Lung (tissue), 12 donors: ENCODE measurements around the gene ZNF764. TPM values are rescaled to one million over a fixed set of nuclear protein-coding genes. Genes with fewer than 3 reads are reported as not detected.
A peak's percentile ranks its signal among the peaks of the same experiment; 100 is the strongest.

Experiments used
- ATAC-seq: fragments of 200-7000 bp; cut with Tn5 transposase; one replicate; pipeline ENCODE4 v1.9.1; 2020; ENCODE audit warnings: moderate number of reproducible peaks; ENCODE audit not compliant: insufficient read depth, low FRiP score
- DNase-seq, 3 donors: peaks; one replicate each; pipeline ENCODE4 v3.0.0-alpha.2; 2013 to 2017
- H3K27ac ChIP-seq, 2 donors: one replicate each; pipeline ENCODE4 v1.5.1; 2013; ENCODE audit warnings: mild to moderate bottlenecking in 2 of 2, moderate library complexity in 2 of 2, control low read depth in 1 of 2, inconsistent platforms in 1 of 2, low read depth in 1 of 2, low read length in 1 of 2
- H3K27me3 ChIP-seq, 3 donors: one replicate each; pipeline ENCODE4 v1.5.1; 2013; ENCODE audit warnings: low read length in 2 of 3; ENCODE audit not compliant: control insufficient read depth in 3 of 3, insufficient read depth in 3 of 3
- H3K36me3 ChIP-seq, 4 donors: one replicate each; pipeline ENCODE4 v1.5.1; 2013; ENCODE audit warnings: low read length in 4 of 4, mild to moderate bottlenecking in 1 of 4, moderate library complexity in 1 of 4; ENCODE audit not compliant: control insufficient read depth in 4 of 4, insufficient read depth in 4 of 4
- H3K4me1 ChIP-seq, 5 donors: one replicate each; pipeline ENCODE4 v1.5.1; 2013; ENCODE audit warnings: low read length in 5 of 5, mild to moderate bottlenecking in 2 of 5, moderate library complexity in 1 of 5; ENCODE audit not compliant: control insufficient read depth in 5 of 5, insufficient read depth in 5 of 5
- H3K4me3 ChIP-seq: one replicate; pipeline ENCODE4 v1.5.1; 2013; ENCODE audit warnings: mild to moderate bottlenecking, control low read depth, moderate library complexity
- H3K9ac ChIP-seq, 2 donors: one replicate each; pipeline ENCODE4 v1.5.1; 2013; ENCODE audit warnings: low read length in 2 of 2, control low read depth in 1 of 2; ENCODE audit not compliant: insufficient read depth in 1 of 2
- H3K9me3 ChIP-seq, 4 donors: one replicate each; pipeline ENCODE4 v1.5.1; 2013; ENCODE audit warnings: low read length in 3 of 4, mild to moderate bottlenecking in 1 of 4, moderate library complexity in 1 of 4; ENCODE audit not compliant: control insufficient read depth in 4 of 4, insufficient read depth in 3 of 4
- WGBS, 2 donors: extraction: QIAGEN DNeasy Blood & Tissue Kit; methylation state at CpG; one replicate each; pipeline ENCODE4 v1.1.7; 2013; 5-methylcytosine and 5-hydroxymethylcytosine counted together
- polyA plus RNA-seq, 2 donors: library from polyadenylated mRNA; stranded (reverse); fragments of 200-250 nt; gene quantifications; one replicate each; pipeline ENCODE4 v1.2.1, GENCODE V29; 2013
- total RNA-seq, 2 donors: library from RNA; depleted of rRNA in 1 of 2; stranded (reverse); fragments of >200 nt in 1 of 2; gene quantifications; one replicate each; pipeline ENCODE4 v1.2.1, GENCODE V29; 2014 to 2021
- TF ChIP-seq, protein P1 (sequence below): IDR thresholded peaks from 2 replicates; pipeline ENCODE4 v1.5.1; 2012; ENCODE audit warnings: mild to moderate bottlenecking; ENCODE audit errors: control extremely low read depth, extremely low read depth
- donor health status: control.
- donor health status: control.
- donor health status: Bipolar disorder and iron deficiency.
- donor health status: healthy.
- donor health status: DM: yes; HTN: yes; CAD: no.

ZNF764 gene
- total and polyA plus RNA-seq, 4 donors = 4.9 to 12.6 (median 8.3) TPM

- H3K4me1 ChIP-seq = peaks cover 0 to 7% (median 4%) of the 10 kb centered on the region in 5 donors
- ATAC-seq = peak; percentile 29
- peak; percentile 54 to 76 (median 54) for DNase-seq
Observed at GRCh38 chr16:30551781-30552180, 6.4 kb downstream of the ZNF764 start.

GRCh38 chr16:30548416-30549253, 9.5 kb downstream of the ZNF764 start:
- Histone ChIP-seq H3K9me3 (no peaks in the 10 kb centered on the region), H3K27ac (peak overlapping the region in 1 of 2 donors; percentile 88), H3K4me1 (peaks cover 0 to 9% (median 4%) of the 10 kb centered on the region in 5 donors), H3K36me3 (no peaks in the 10 kb centered on the region), H3K27me3 (no peaks in the 10 kb centered on the region), H3K4me3 (no peak overlapping the region), H3K9ac (no peak overlapping the region)
- DNase-seq = no peak
- TF ChIP-seq, protein P1, sequence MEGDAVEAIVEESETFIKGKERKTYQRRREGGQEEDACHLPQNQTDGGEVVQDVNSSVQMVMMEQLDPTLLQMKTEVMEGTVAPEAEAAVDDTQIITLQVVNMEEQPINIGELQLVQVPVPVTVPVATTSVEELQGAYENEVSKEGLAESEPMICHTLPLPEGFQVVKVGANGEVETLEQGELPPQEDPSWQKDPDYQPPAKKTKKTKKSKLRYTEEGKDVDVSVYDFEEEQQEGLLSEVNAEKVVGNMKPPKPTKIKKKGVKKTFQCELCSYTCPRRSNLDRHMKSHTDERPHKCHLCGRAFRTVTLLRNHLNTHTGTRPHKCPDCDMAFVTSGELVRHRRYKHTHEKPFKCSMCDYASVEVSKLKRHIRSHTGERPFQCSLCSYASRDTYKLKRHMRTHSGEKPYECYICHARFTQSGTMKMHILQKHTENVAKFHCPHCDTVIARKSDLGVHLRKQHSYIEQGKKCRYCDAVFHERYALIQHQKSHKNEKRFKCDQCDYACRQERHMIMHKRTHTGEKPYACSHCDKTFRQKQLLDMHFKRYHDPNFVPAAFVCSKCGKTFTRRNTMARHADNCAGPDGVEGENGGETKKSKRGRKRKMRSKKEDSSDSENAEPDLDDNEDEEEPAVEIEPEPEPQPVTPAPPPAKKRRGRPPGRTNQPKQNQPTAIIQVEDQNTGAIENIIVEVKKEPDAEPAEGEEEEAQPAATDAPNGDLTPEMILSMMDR = no peak
- no peak for ATAC-seq
- WGBS, 2 donors = 81 to 84% methylated on average over 8 of the region's 8 CpGs

More at GRCh38 chr16:30551781-30552180, 6.4 kb downstream of the ZNF764 start:
- H3K9ac ChIP-seq = no peak overlapping the region
- H3K4me3 ChIP-seq = no peak overlapping the region
- peaks cover 0 to 20% (median 4%) of the 10 kb centered on the region in 4 donors for H3K36me3 ChIP-seq
- H3K9me3 ChIP-seq = no peaks in the 10 kb centered on the region
- 45 to 55% methylated on average over 3 of the region's 3 CpGs for WGBS, 2 donors
- peak overlapping the region in 1 of 2 donors; percentile 30 for H3K27ac ChIP-seq
- TF ChIP-seq, protein P1 = no peak
- H3K27me3 ChIP-seq = no peaks in the 10 kb centered on the region

DNA sequence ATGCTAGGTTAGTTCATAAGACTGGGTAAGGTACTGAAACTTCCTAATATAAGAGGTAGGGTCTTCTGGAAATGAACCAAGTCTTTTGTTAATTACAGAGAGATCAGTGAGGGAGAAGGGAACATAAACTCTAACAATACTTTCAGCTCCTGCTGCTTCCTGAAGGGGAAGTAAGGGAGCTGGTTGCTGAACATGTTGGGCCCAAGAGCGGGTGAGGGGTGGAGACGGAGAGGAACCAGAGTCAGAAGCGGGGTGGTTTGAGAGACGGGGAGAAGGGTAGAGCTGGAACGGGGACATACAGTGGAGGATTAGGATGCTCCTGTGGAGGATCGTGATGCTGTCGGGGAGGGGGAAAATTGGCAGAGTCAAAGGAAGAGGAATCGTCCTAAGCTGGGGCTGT, 12.1 kb downstream of the ZNF764 start:
- DNase-seq = no peak
- no peak overlapping the region for H3K27ac ChIP-seq
- no peaks in the 10 kb centered on the region for H3K36me3 ChIP-seq
- TF ChIP-seq, protein P1 = no peak
- H3K4me1 ChIP-seq = peaks cover 2 to 16% (median 3%) of the 10 kb centered on the region in 5 donors
- no peak overlapping the region for H3K9ac ChIP-seq
- WGBS, 2 donors = 60 to 78% methylated on average over 8 of the region's 8 CpGs
- H3K9me3 ChIP-seq = no peaks in the 10 kb centered on the region
- no peak overlapping the region for H3K4me3 ChIP-seq
- ATAC-seq = no peak
- no peaks in the 10 kb centered on the region for H3K27me3 ChIP-seq
